GM19372 (cell line): Measurements from ENCODE around the gene RPL10.

Experiments used
- ATAC-seq: cut with Tn5 transposase; IDR thresholded peaks from one replicate; pipeline ENCODE4 v1.9.1; 2021; ENCODE audit warnings: mild to moderate bottlenecking, low read depth, moderate library complexity; ENCODE audit not compliant: unreplicated experiment

The RPL10 gene

GRCh38 chrX:154360155-154360713 is 37.9 kb upstream of the RPL10 start:
- no peak for ATAC-seq

- no peak for ATAC-seq
Observed at GRCh38 chrX:154362085-154362742, 36.0 kb upstream of the RPL10 start.

GRCh38 chrX:154363706-154364439 is 34.3 kb upstream of the RPL10 start:
- no peak for ATAC-seq

DNA sequence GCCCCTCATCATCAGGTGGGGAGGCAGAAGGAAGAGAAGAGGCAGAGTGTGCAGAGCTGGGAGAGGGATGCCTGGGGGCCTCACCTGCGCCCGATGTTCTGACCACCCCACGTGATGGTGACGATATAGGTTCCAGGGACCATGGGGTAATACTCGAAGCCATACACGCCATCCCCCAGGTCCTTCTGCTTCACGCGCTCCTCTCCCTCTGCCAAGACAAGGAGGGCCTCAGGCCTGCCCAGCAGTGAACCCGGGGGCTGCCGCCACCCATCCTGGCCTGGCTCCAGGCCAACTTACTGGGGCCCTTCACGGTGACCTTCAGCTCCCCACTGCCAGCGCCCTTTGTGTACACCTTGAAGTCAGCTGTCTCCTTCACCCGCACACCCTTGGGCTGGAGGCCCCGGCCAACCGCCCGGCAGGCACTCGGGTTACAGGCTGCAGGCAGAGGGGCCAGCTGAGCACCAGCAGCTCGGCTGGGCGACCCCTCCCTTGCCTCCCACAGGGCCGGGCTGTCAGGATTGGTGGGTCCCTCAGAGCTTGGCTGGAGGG is 33.1 kb upstream of the RPL10 start:
- ATAC-seq, result no peak

DNA sequence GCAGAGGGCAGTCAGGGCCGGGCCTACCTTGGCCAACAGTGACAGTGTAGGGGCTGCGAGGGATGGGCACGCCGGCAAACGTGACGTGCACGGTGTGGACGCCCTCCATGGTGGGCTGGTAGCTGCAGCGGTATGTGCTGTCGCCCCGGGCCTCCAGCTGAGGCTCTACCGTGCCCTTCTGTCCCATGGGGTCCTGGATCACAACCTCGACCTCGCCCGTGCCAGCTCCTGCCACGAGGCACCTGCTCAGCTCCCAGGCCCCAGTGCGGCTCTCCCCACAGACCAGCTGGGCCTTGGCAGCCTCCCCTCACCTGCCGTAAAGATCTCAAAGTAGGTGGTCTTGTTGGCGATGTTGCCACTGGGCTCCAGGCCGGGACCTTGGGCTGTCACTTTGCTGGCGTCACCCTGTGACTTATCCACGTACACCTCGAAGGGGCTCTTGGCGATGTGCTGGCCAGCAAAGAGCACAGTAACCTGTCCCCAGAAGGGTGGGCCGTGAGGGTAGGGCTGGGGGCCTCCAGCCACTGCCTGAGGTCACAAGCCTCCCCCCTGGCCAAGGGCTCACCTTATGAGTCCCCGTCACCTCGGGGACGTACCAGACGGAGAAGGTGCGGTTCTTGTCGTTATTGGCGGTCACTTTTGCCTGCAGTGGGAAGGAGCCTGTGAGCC is 32.0 kb upstream of the RPL10 start:
- ATAC-seq, result no peak

GRCh38 chrX:154366666-154367055 is 31.5 kb upstream of the RPL10 start:
- ATAC-seq, result no peak

GRCh38 chrX:154367474-154368308 is 30.5 kb upstream of the RPL10 start:
- ATAC-seq, result no peak

DNA sequence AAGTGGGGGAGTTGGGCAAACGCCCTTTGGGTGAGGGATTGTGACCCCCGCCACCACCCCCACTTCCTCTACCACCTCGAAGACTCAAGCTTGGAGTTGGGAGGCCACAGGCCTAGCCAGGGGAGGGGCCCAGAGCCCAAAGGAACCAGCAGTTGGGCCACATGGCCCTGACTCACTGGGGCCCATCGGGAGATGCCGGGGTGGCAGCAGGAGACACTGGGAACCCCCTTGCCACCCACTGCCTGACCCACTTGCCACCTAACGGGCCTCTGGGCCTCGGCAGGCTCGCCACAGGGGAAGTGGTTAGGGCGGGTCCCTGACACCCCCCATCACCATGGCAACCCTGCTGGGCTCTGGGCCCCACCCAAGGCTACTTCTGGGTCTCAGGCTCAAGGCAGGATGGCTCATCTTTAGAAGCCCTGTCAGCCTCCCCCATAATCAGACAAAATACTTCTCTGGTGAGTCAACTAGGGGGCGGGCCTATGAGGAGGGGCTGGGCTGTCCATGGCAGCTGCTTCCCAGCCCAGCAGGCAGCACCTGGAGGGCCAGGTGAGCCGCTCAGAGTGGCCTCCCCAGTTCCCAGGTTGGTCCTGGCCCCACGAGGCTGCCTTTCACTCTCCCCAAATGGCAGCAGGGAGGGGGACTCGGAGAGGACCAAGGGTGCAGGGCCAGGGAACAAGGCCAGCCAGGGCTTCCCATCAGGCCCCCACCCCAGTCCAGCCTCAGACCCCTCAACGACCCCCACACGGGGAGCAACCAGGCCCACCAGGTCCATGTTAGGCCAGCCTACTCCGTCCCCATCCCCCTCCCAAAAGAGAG is 29.3 kb upstream of the RPL10 start:
- ATAC-seq, result no peak

- ATAC-seq, result no peak
Observed at GRCh38 chrX:154369449-154370299, 28.5 kb upstream of the RPL10 start.

DNA sequence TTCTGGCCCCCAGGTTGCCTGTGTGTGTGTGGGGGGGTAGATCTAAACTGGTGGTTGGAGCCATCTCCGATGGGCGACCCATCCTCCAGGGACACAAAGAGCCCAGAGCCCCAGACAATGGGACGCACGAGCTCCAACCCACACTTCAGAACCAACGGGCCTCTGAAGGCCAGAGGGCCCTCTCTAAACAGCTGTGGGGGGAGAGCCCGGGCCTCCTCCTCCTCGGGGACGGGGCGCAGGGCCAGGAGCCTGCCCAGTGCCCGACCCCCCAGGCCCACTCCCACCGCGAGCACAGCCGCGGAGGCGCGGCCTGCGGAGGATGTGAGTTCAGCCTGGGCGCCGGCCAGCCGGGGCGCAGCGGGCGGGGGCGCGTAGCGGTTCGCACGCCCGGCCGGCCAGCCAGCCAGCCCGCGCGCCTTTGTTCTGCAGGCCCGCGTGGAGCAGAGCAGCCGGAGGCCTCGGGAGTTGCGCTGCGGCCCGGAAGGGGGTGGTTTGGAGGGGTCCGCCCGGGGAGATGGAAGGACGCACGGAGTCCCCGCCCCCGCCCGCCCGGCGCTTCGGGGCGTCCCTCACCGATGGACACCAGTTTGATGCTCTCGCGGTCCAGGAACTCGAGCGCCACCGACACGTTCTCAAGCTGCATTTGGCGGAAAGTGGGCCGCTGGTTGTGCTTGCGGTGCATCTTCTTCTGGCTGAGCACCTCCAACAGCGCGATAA is 27.7 kb upstream of the RPL10 start:
- peak; percentile 1 for ATAC-seq

DNA sequence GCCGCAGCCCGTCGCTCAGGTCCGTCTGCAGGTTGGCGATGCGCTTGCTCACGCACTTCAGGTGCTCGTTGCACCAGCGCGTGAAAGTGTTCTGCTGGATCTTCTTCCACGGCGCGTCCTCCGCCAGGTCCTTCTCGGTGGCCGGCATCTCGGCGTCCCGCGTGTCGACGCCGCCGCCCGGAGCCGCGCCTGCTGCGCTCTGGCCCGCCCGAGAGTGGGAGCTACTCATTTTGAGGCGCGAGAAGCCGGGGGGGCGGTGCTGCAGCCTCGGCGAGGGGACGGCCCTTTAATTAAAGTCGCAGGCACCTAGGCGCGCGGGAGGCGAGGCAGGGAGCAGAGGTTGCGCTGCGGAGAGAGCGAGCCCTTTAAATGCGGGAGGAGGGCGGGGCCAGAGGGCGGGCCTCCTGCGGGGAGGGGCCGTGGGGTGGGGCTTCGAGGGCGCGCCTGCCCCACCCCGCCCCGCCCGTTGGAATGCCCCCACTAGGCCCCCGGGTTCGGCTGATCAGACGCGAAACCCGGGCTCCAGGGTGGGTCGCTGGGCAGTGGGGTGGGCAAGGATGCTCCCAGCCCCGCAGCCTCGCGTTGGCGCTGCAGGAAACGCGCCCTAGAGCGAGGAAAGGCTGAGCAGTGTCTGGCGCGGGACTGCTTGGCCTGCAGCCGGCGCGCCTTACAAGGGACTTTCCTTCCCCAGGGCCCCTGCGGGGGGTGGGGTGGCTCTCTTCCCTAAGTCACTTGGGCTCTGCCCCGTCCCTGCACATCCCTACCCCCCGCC is 27.0 kb upstream of the RPL10 start:
- ATAC-seq, result peak; percentile 52

GRCh38 chrX:154371789-154372300 is 26.3 kb upstream of the RPL10 start:
- ATAC-seq, result no peak

DNA sequence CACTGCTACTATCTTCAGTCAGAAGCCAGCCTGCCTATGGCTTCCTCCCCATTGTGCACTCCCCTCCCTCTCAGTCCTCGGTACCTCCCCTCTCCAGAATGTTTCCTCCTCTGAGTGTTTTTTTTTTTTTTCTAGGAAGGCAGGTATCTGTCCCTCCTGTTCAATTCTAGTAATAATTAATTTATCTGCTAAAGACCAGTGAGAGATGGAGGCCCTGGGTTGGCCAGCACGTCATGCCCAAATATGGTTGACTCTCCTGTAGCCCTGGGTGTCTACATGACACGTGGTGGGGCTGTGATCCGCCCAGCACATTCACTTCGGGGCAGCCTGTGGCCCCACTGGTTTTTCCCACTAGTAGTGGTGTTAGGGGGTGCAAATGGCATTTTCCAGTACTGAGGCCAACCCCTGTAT is 25.6 kb upstream of the RPL10 start:
- no peak for ATAC-seq

GRCh38 chrX:154373340-154374306 is 24.6 kb upstream of the RPL10 start:
- ATAC-seq, result no peak

DNA sequence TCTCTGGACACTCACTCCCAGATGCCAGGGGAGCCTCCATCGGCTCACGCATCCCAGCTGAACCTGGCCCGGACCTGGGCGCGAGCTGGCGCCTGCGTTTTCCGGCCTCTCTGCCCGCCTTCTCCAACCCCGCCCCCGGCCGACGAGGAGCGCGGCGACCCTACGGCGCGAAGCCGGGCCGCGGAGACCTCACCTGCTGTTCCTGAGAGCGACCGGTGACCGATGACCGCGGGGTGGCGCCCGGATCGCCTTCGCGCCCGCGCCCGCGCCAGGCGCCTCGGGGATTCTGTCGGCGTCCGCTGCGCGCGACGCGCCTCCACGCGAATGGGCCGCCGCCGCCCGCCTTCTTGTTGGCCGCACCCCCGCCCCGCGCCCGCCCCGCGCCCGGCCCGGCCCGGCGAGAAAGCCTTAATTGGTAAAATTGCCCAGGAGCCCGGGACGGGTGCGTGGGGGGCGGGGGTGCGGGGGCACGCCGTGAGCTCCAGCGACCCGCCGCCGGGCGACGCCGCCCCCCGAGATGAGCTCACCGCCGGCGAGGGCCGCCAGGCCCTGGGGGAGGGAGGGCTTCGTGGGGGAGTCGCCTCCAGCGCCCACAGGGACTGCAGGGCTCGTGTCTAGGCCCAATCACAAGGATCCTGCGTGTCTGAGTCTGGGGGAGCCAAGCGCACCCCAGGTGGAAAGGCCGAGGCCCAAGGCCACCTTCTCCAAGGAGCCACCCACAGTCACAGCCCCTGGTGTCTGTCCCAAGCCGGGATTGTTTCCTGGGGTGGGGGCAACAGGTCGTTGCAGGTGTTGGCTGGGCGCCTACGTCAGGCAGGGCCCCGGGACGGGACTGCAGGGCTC is 23.6 kb upstream of the RPL10 start, which contains the start of gene FLNA:
Gene FLNA, minus strand, starts transcription at position 322 of the 843 bp plus-strand sequence. CDS start 3,389 bp downstream, outside the sequence.
- ATAC-seq, result no peak
